K562 (cell line): Measurements from ENCODE around the gene SLC7A8. TPM values are rescaled to one million over a fixed set of nuclear protein-coding genes. Genes with fewer than 3 reads are reported as not detected.
A peak's percentile ranks its signal among the peaks of the same experiment; 100 is the strongest.

Experiments used
- ATAC-seq: fragments of 200-7000 bp; cut with Tn5 transposase; 3 replicates; pipeline ENCODE4 v1.9.1; 2020; ENCODE audit warnings: moderate library complexity
- BruUV-seq: library from RNA; stranded (reverse); fragments of 400-500 nt; replicated peaks from 2 replicates; lab custom pipeline; 2021; lab: Mats Ljungman, UMichigan
- CTCF ChIA-PET: fragments of 300-600 bp; formaldehyde crosslinking; extraction: SDS; loops from one replicate; lab custom pipeline; 2021; ENCODE audit warnings: low intra/inter-chr PET ratio; lab: Yijun Ruan, JAX
- POLR2A ChIA-PET: fragments of 300-600, 350-650 bp; sonication (Branson Sonifier 250); formaldehyde crosslinking; extraction: SDS; loops from one replicate; lab custom pipeline; 2021; ENCODE audit warnings: antibody characterized with exemption, inconsistent platforms; lab: Yijun Ruan, JAX
- DNase-seq, 4 experiments: peaks; one replicate each; pipeline versions ENCODE4 v3.0.0 to v3.0.0-alpha.2; 2011 to 2018; ENCODE audit warnings: low spot score in 3 of 4, mixed read lengths in 3 of 4; ENCODE audit errors: extremely low read depth in 1 of 4
- FAIRE-seq: peaks from 2 replicates; lab custom pipeline; 2011; peaks lifted over from hg19 to GRCh38; lab: Jason Lieb, UNC
- H2AFZ ChIP-seq: 2 replicates; pipeline ENCODE4 v1.6.0; 2011; ENCODE audit warnings: low read depth, low read length, control low read depth, inconsistent platforms
- H3K27ac ChIP-seq: fragments of 200-600 bp; 3 replicates; pipeline ENCODE4 v1.8.0; 2011; ENCODE audit warnings: low read depth, mild to moderate bottlenecking, control low read depth, inconsistent platforms, low read length, moderate library complexity, mixed read lengths; ENCODE audit errors: extremely low read depth
- H3K27me3 ChIP-seq, 2 experiments: fragments of 300-600 bp in 1 of 2; 2 replicates in 1 of 2; 3 replicates in 1 of 2; pipeline versions ENCODE4 v1.6.0 to v1.8.0; 2011; ENCODE audit warnings: inconsistent platforms in 2 of 2, low read length in 2 of 2, mild to moderate bottlenecking in 1 of 2, mixed read lengths in 1 of 2, moderate library complexity in 1 of 2; ENCODE audit not compliant: control insufficient read depth in 2 of 2, insufficient read depth in 2 of 2
- H3K36me3 ChIP-seq: fragments of 300-600 bp; 3 replicates; pipeline ENCODE4 v1.8.0; 2011; ENCODE audit warnings: mild to moderate bottlenecking, low read length, inconsistent platforms; ENCODE audit not compliant: control insufficient read depth, insufficient read depth
- H3K4me1 ChIP-seq, 2 experiments: fragments of 200-600 bp in 1 of 2; replicated peaks in 1 of 2; 2 replicates in 1 of 2; 3 replicates in 1 of 2; pipeline versions ENCODE4 v1.5.1 to v1.8.0; 2011; ENCODE audit warnings: inconsistent platforms in 2 of 2, low read length in 2 of 2, mild to moderate bottlenecking in 1 of 2, mixed read lengths in 1 of 2, moderate library complexity in 1 of 2; ENCODE audit not compliant: control insufficient read depth in 2 of 2, insufficient read depth in 2 of 2
- H3K4me2 ChIP-seq: 2 replicates; pipeline ENCODE4 v1.6.1; 2011; ENCODE audit warnings: low read length, control low read depth, inconsistent platforms, mixed read lengths; ENCODE audit not compliant: insufficient read depth
- H3K4me3 ChIP-seq: fragments of 200-600 bp; sonication (generic), shearing (Covaris generic); 2 replicates; pipeline ENCODE4 v1.5.1; 2016; ENCODE audit warnings: control low read depth, inconsistent platforms
- H3K79me2 ChIP-seq: fragments of 200-600 bp; 3 replicates; pipeline ENCODE4 v1.8.0; 2011; ENCODE audit warnings: low read length, inconsistent platforms; ENCODE audit not compliant: control insufficient read depth, insufficient read depth
- H3K9ac ChIP-seq, 2 experiments: 2 replicates each; pipeline versions ENCODE4 v1.6.0 to v1.6.1; 2011; ENCODE audit warnings: low read depth in 2 of 2, low read length in 2 of 2, control low read depth in 1 of 2, inconsistent platforms in 1 of 2, mild to moderate bottlenecking in 1 of 2, mixed read lengths in 1 of 2; ENCODE audit not compliant: insufficient read depth in 1 of 2
- H3K9me1 ChIP-seq: one replicate; pipeline ENCODE4 v1.6.0; 2011; ENCODE audit warnings: inconsistent platforms, mild to moderate bottlenecking, low read length, moderate library complexity; ENCODE audit not compliant: control insufficient read depth, insufficient read depth
- H3K9me3 ChIP-seq: replicated peaks from 2 replicates; pipeline ENCODE4 v1.5.1; 2011; ENCODE audit warnings: low read depth, low read length, inconsistent platforms; ENCODE audit not compliant: control insufficient read depth, insufficient read depth
- H4K20me1 ChIP-seq: replicated peaks from 2 replicates; pipeline ENCODE4 v1.6.1; 2011; ENCODE audit warnings: low read length, inconsistent platforms, mixed read lengths; ENCODE audit not compliant: control insufficient read depth, insufficient read depth
- ATF3 ChIP-seq, 2 experiments: fragments of 450-650 bp in 1 of 2; sonication (generic) in 1 of 2; formaldehyde crosslinking in 1 of 2; IDR thresholded peaks in 1 of 2; conservative IDR thresholded peaks in 1 of 2; 2 replicates each; pipeline versions ENCODE4 v1.6.1 to v1.8.1; 2016 to 2023; ENCODE audit warnings: mild to moderate bottlenecking in 2 of 2, moderate library complexity in 2 of 2, inconsistent platforms in 1 of 2, missing genetic modification reagents in 1 of 2
- ATF6 ChIP-seq: sonication (generic); formaldehyde crosslinking; IDR thresholded peaks from 2 replicates; pipeline ENCODE4 v1.4.0; 2020; ENCODE audit warnings: mild to moderate bottlenecking, missing genetic modification reagents
- ATF7 ChIP-seq: fragments of 450-650 bp; IDR thresholded peaks from 2 replicates; pipeline ENCODE4 v1.7.1; 2014; ENCODE audit warnings: mild to moderate bottlenecking, moderate library complexity
- BACH1 ChIP-seq: fragments of 200-800 bp; sonication (Bioruptor generic); IDR thresholded peaks from 2 replicates; pipeline ENCODE4 v1.6.1; 2016; ENCODE audit warnings: missing genetic modification characterization, missing compliant biosample characterization
- BCL6 ChIP-seq: fragments of 250-450 bp; sonication (Bioruptor Pico); IDR thresholded peaks from 2 replicates; pipeline ENCODE4 v1.4.0; 2020
- GABPB1 ChIP-seq: sonication (generic); formaldehyde crosslinking; IDR thresholded peaks from 2 replicates; pipeline ENCODE4 v1.8.0; 2022; ENCODE audit warnings: mild to moderate bottlenecking, missing genetic modification reagents
- HSF4 ChIP-seq: fragments of 250-450 bp; sonication (Bioruptor Pico); IDR thresholded peaks from 2 replicates; pipeline ENCODE4 v2.1.2; 2022; ENCODE audit warnings: mild to moderate bottlenecking, moderate library complexity, borderline replicate concordance
- NELFE ChIP-seq: IDR thresholded peaks from 2 replicates; pipeline ENCODE4 v1.6.1; 2011; ENCODE audit warnings: mild to moderate bottlenecking; ENCODE audit not compliant: insufficient read depth, insufficient read length
- RBM39 ChIP-seq: fragments of 200-400 bp; formaldehyde crosslinking; optimal IDR thresholded peaks from 2 replicates; pipeline ENCODE3; 2018; ENCODE audit warnings: low read depth, low read length
- SRSF3 ChIP-seq: fragments of 200-400 bp; formaldehyde crosslinking; IDR thresholded peaks from 2 replicates; pipeline ENCODE4 v1.6.1; 2016; ENCODE audit warnings: mild to moderate bottlenecking, low read length, moderate library complexity; ENCODE audit not compliant: insufficient read depth
- WGBS: fragments of 100-300 bp; shearing (Covaris generic); methylation state at CpG from one replicate; pipeline ENCODE4 v1.1.6; 2016; ENCODE audit warnings: low coverage, mixed read lengths; ENCODE audit not compliant: insufficient coverage; ENCODE audit errors: missing lambda C conversion rate; 5-methylcytosine and 5-hydroxymethylcytosine counted together
- in situ Hi-C: fragments of 300-500 bp; cut with MboI; formaldehyde crosslinking; loops from 4 replicates; pipeline ENCODE4 v1.15.0; 2018; ENCODE audit warnings: inconsistent platforms, mixed read lengths
- intact Hi-C: fragments of 100-400 bp; cut with micrococcal nuclease; formaldehyde crosslinking; loops from 2 replicates; pipeline ENCODE4 v1.14.2; 2022
- polyA plus RNA-seq, 8 experiments: library from polyadenylated mRNA; depleted of rRNA in 4 of 8; stranded (reverse) in 5 of 8; unstranded in 3 of 8; fragments of >200 nt; fragmentation: Nextera tagmentation in 2 of 8; fragmentation: Illumina TruSeq in 1 of 8; extraction: Ambion mirVana in 2 of 8; extraction: Trizol in 1 of 8; gene quantifications; 2 replicates each; pipeline versions ENCODE4 v1.2.1 to v1.2.3, GENCODE V29; 2011 to 2014; ENCODE audit warnings: inconsistent platforms in 1 of 8, missing spikeins in 1 of 8
- total RNA-seq, 7 experiments: library from RNA; depleted of rRNA in 6 of 7; stranded (reverse); fragments of >200 nt in 6 of 7; fragmentation: Illumina TruSeq in 2 of 7; extraction: Trizol in 2 of 7; gene quantifications; 2 replicates each; pipeline versions ENCODE4 v1.2.1 to v1.2.3, GENCODE V29; 2011 to 2021; ENCODE audit warnings: low replicate concordance in 1 of 7

The SLC7A8 gene
- total and polyA plus RNA-seq, 9 of the 15 experiments (the other 6 are each of a cell fraction or from before 2014, with no cell fraction given), result 2.0 to 33.0 (median 6.0) TPM

GRCh38 chr14:23145794-23146350 is 37.6 kb downstream of the SLC7A8 start:
- H2AFZ ChIP-seq, result peak overlapping the region; percentile 1; the same call in 1 of the 2 replicates
- DNase-seq (peak in 1 of 4 experiments; percentile 43), ATAC-seq (peak; percentile 13; the same call in 1 of the 3 replicates), FAIRE-seq (no peak)
- peaks cover 30 to 50% of the 10 kb centered on the region in 2 experiments; a peak in 4 of 5 replicates for H3K4me1 ChIP-seq
- H3K9ac ChIP-seq, result peak overlapping the region in 1 of 2 experiments; percentile 27; a peak in 1 of 4 replicates
- H3K27me3 ChIP-seq, result no peaks in the 10 kb centered on the region
- H3K9me1 ChIP-seq, result no peaks in the 10 kb centered on the region
- peak overlapping the region; percentile 64 for H3K4me2 ChIP-seq
- no peaks in the 10 kb centered on the region; the same call in 2 of the 3 replicates for H3K36me3 ChIP-seq
- no TSS peak for BruUV-seq
- 16% methylated on average over 3 of the region's 4 CpGs for WGBS
- in situ Hi-C loops (no loop called here), intact Hi-C loops (loop anchor here (2.0 kb wide), 1 partner anchor 25 kb away; no protein-coding TSS in a partner anchor)
- H3K79me2 ChIP-seq, result no peaks in the 10 kb centered on the region
- H3K9me3 ChIP-seq, result no peaks in the 10 kb centered on the region
- no peak overlapping the region for H3K4me3 ChIP-seq
- H3K27ac ChIP-seq, result peak overlapping the region; percentile 52
- ChIA-PET CTCF (no interaction called here), POLR2A (interaction anchor here (0.6 to 1.4 kb wide), 4 partner anchors 10 to 28 kb away, joined by 3 to 6 read pairs (median 4); no protein-coding TSS in a partner anchor)
- no peaks in the 10 kb centered on the region for H4K20me1 ChIP-seq
- TF ChIP-seq NELFE (no peak), BCL6 (no peak), RBM39 (no peak), GABPB1 (CRISPR knock-in tag) (0 out of 2 replicates have a peak, but pooled peaks have one; percentile 22), SRSF3 (no peak), ATF6 (CRISPR knock-in tag) (peak; percentile 31; the same call in 1 of the 2 replicates), HSF4 (CRISPR knock-in tag) (0 out of 2 replicates have a peak, but pooled peaks have one; percentile 43), ATF3 (IDR thresholded peaks at IDR 0.05) (peak; percentile 66), ATF3 (CRISPR knock-in tag; conservative IDR thresholded peaks at IDR 0.05) (no peak), BACH1 (tag) (0 out of 2 replicates have a peak, but pooled peaks have one; percentile 10), ATF7 (peak; percentile 26)
